Ecto neural progenitor cell (in vitro differentiated cells): Measurements from ENCODE around the gene GAGE10.

Experiments used
- DNase-seq: peaks from one replicate; pipeline ENCODE4 v3.0.0-alpha.2; 2018; ENCODE audit warnings: low spot score

GAGE10 gene, protein sequence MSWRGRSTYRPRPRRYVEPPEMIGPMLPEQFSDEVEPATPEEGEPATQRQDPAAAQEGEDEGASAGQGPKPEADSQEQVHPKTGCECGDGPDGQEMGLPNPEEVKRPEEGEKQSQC

GRCh38 chrX:49303346-49303745 is at the start of gene GAGE10:
Gene GAGE10, plus strand, starts transcription at chrX:49303646. Its CDS starts 1,214 bp downstream, at chrX:49304860.
- DNase-seq = no peak

- no peak for DNase-seq
Observed at GRCh38 chrX:49254639-49255038, 48.8 kb upstream of the GAGE10 start.

GRCh38 chrX:49256268-49256995 is 47.0 kb upstream of the GAGE10 start:
- DNase-seq = no peak

DNA sequence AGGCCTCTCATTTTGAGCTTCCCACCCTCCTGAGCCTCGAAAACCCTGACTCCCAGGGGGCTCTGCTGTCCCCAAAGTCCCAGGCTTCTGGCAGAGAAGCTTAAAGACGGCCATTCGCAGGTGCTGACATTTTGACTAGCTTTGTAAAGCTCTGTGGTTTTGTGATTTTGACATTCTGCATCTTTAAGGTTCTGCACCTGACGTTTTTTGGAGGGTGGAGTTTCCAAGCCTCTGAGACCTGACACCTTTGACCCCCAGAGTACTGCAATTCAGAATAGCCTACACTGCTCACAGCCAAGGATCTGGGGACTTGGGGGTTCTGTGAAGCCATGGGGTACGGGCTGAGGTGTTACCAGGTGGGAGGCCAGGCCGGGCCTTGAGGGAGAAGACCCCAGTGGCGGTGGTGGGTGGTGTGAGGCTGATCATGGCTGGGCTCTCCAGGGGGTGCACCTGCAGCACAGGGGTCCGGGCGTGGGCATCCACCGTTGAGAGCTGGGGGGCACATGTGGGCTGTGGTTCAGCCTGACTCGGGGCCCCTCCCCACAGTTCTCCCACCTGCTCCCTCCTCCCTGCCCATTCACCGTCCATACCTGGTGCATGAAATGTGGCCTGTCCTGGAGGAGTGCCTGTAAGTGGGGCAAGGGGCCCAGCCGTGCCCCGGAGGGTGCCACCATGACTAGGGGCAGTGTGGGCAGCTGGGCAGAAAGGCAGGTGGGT is 46.2 kb upstream of the GAGE10 start:
- no peak for DNase-seq

- no peak for DNase-seq
Observed at GRCh38 chrX:49257846-49258748, 45.3 kb upstream of the GAGE10 start.

DNA sequence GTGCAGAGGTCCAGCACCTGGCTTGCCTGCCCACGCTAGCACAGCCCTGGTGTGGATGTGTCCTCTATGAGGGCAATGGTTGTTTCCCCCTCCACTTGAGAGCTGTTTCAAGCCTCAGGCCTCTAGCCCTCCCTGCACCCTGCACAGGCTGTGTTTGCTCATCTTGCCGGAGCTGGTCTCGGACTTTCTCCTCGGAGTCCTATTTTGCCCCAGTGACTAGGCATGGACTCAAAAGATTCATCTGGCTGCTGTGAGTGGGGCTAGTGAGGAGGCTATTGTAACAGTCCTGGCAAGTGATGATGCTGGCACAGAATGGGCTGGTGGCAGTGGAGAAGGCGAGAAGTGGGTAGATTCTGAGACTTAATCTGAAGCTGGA is 44.7 kb upstream of the GAGE10 start:
- no peak for DNase-seq

DNA sequence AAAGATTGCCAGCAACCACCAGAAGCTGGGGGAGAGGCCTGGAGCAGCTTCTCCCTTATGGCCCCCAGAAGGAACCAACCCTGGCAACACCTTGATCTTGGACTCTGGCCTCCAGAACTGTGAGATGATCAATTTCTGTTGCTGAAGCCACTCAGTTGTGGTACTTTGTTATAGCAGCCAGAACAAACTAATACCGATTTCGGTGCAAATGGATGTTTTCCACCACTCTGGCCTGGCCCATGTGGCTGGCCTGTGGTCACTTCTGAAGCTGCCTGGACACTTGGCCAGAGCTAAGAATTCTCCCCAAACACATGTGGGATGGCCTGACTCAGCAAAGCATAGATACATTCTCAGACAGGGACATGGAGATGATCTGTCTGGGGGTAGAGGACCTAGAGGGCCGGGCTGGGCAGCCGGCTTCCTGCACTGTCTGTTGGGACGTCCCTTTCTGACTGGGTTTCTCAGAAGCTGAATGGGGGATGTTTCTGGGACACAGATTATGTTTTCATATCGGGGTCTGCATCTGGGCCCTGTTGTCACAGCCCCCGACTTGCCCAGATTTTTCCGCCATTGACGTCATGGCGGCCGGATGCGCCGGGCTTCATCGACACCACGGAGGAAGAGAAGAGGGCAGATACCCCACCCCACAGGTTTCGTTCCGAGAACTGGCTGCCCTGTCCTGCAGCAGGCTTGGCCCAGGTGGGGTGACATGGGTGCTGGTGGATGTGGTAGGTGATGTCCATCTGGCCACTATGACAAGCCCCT is 43.0 kb upstream of the GAGE10 start:
- DNase-seq = no peak

- DNase-seq = no peak
Observed at GRCh38 chrX:49262603-49263002, 40.8 kb upstream of the GAGE10 start.

DNA sequence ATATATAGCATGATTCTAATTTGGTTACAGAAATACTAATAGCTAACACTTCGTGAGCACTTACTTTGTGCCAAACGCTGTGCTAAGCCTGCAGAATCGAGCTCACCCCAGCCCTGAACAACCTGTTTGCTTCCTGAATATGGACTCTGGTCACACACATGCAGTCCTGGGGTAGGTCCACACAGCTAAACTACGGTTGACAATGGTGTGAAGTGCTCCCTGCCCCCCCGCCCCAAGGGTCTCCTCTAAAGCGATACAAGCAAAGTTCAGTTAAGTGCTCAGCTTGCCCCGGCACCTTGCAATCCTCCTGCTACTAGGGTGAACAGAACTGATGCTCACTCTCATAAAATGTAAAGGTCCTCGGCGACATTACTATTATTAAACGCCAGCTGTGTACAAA is 39.8 kb upstream of the GAGE10 start:
- DNase-seq = no peak

DNA sequence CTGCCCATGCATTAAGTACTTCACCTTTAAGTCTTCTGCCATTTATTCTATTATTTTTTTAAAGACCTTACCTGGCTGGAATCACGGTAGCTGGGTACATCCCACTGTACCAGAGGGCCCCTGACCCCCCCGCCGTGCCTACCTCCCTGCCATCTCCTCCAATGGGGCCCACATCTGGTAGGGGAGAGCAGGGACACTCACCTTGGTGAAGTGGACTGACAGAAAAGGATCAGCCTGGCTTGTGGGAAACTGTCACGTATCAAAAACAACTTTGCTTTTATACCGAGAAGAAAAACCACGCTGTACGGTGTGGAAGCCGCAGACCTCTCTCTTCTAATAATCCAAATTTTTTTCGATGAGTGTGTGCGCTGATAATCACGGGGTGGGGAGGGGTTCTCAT is 39.0 kb upstream of the GAGE10 start, which contains the start of gene FOXP3:
FOXP3 (minus strand) TSS at position 251 of the 400 bp plus-strand sequence. CDS start 6,205 bp downstream, outside the sequence.
- no peak for DNase-seq

DNA sequence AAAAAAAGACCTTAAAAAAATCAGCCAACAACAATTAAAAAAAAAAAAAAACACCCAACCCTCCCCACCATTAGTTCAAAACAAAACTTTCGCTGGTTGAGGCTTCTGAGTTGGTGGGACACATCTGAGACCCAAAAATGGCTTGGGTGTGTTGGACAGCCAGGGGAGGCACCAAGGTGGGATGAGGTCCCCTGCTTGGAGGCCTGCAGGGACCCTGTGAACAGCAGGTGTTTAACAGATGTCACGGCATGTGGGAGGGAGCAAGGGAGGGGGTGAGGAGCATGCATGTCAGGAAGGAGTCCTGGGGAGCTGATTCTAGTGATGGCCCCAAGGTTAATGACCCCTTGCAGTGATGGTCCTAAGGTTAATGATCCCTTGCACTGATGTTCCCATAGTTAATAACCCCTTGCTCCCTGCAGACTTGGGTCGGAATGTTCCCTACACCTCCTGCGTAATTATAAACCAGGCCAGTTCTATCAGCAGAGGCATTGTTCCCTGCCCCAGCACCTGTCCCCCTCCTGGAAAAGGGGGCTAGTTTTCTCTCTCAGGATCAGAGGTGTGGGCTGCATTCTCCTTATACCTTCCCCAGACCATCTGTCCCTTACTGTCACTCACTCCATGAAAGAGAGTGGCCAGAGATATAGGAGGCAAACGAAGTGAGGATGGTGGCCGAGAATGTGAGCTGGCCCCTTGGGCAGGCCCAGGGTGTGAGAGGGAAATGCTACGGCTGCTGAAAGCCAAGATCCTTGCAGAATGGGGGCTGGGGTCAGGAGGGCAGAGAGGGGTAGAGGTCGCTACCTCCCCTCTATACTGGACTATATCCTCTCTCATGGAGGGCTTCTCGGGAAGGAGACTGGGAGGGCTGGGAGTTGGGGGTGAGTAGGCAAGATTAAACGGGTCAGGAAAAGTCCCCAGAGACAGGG is 36.7 kb upstream of the GAGE10 start:
- no peak for DNase-seq

- no peak for DNase-seq
Observed at GRCh38 chrX:49268702-49269009, 34.8 kb upstream of the GAGE10 start.

DNA sequence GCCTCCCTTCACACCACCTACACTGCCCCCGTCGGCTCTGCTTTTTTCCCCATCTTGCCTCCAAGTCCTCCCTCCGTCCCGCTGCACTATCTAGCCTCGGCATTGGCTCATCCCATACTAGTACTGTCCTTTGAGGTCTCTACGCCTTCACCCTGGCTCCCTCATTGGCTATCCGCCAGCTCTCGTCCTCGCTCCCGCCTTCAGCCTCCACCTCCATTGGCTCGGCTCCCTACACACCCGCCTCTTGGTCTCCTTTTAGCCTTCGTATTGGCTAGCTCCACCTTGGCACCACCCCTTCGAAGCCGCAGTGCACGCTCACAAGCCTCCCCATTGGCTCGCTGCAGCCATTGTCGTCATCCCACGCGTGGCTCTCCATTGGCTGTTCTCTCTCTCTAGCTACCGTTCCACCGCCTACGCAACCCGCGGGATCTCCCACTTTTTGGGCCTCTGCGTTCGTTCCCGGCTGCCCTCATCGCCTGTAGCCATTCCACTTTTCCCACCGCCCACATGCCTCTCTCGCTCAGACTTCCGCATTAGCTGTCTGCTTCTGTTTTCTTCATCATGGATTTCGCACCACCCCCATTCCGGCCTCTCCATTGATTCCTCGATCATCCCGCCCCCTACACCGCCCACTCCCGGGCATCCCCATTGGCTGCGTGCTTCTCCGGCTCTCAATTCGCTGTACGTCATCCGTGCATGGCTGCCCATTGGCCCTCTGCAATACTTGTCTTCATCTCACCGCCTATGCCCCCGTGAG is 34.3 kb upstream of the GAGE10 start:
- peak; percentile 93 for DNase-seq

DNA sequence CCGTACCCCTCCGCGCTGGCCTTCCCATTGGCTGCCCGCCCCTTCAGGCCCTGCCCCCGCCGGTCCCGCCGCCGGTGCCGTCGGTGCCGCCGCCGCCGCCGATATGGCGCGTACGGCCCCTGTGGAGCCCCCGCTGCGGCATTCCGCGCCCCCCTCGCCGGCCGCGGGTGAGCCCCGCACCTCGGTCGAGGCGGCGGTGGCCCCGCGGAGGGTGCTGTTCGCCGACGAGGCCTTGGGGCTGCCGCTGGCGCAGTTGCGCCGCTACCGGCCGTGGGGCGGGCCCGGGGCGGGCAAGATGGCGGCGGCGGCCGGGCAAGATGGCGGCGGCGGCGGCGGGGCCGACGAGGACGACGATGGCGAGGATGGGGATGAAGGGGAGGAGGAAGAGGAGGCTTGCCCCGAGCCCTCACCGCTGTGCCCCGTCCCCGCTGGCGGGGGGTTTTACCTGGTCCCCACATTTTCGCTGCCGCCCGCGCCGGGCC is 33.6 kb upstream of the GAGE10 start, which contains the start of gene PPP1R3F:
PPP1R3F (plus strand) TSS at position 27 of the 482 bp plus-strand sequence; CDS start at position 104, 77 bp downstream.
- no peak for DNase-seq

- peak; percentile 52 for DNase-seq
Observed at GRCh38 chrX:49270249-49270921, 33.1 kb upstream of the GAGE10 start.

DNA sequence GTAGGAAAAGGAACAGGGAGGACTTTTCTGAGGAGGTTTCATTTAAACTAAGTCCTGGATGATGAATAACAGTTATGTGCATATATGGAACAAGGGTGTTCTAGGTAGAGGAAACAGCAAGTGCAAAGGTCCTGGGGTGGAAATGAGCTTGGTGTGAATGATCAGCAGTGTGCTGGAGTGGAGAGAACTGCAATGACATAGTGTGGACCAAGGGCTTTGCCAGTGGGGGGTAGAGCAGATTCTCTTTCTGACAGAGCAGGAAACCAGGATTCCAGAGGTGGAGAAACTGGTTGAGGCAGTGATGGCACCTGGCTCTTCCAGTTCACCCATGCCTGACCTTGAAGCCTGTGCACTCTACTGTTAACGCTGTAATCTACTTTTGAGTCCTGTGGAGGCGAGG is 32.1 kb upstream of the GAGE10 start:
- no peak for DNase-seq

- no peak for DNase-seq
Observed at GRCh38 chrX:49272421-49272820, 31.0 kb upstream of the GAGE10 start.

DNA sequence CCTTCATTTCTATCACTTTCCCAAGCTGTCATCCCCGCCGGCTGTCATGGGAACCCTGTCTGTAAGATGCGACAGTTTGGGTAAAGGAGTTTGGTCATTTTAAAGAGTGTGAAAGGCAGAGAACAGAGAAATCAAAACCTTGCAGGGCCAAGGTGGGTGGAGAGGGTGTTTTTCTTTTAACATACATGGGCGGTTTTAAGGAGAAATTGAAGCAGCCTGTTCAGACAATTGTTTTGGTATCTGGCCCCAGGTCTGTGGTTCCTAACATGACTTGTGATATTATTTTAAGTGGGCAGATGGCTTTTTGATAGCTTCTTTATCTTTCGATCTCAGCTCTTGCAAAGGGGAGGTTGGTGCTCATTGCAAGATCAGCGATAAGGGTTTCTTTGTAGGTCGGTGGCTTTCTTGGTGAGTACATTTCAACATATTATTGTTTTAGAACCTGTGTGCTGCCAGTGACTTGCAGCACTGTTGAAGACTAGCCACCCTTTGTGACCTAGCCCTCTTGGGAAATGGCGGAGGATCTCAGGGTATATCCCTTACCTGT is 30.2 kb upstream of the GAGE10 start:
- no peak for DNase-seq

DNA sequence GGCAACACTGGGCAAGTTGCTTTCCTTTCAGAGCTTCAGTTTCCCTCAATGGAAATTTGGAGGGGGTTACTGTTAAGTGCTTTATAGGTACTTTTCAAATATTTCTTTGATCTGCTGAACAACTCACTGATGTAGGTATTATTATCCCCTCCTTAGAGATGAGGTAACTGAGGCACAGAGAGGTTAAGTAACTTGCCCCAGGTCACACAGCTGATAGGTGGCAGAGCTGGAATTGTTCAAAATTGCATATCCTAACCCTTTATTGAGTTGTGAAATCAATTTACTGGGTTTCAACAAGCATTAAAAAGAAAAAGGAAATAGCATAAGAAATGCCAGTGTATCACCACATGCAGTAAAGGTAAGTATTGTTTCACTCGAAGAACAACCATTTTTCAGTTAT is 27.2 kb upstream of the GAGE10 start:
- no peak for DNase-seq
